HG02852 (cell line): ENCODE results near the gene FASLG.

Experiments used
- ATAC-seq: cut with Tn5 transposase; IDR thresholded peaks from one replicate; pipeline ENCODE4 v1.9.1; 2021; ENCODE audit warnings: mild to moderate bottlenecking, moderate library complexity; ENCODE audit not compliant: unreplicated experiment

FASLG gene

GRCh38 chr1:172642970-172643369 is 15.9 kb upstream of the FASLG start:
- no peak for ATAC-seq

- no peak for ATAC-seq
Observed at GRCh38 chr1:172646653-172647052, 12.2 kb upstream of the FASLG start.

- no peak for ATAC-seq
Observed at GRCh38 chr1:172647110-172647564, 11.8 kb upstream of the FASLG start.

- no peak for ATAC-seq
Observed at GRCh38 chr1:172647987-172648386, 10.9 kb upstream of the FASLG start.

- no peak for ATAC-seq
Observed at GRCh38 chr1:172650474-172651193, 8.3 kb upstream of the FASLG start.

GRCh38 chr1:172653015-172653709 is 5.7 kb upstream of the FASLG start:
- no peak for ATAC-seq

GRCh38 chr1:172654535-172654934 is 4.4 kb upstream of the FASLG start:
- no peak for ATAC-seq

GRCh38 chr1:172656576-172656975 is 2.3 kb upstream of the FASLG start:
- no peak for ATAC-seq

GRCh38 chr1:172657586-172657985 is 1.3 kb upstream of the FASLG start:
- ATAC-seq = no peak

- ATAC-seq = no peak
Observed at GRCh38 chr1:172661107-172661506, 2.2 kb downstream of the FASLG start.

- peak; percentile 92 for ATAC-seq
Observed at GRCh38 chr1:172662464-172663109, 3.7 kb downstream of the FASLG start.

GRCh38 chr1:172663732-172664131 is 4.8 kb downstream of the FASLG start:
- no peak for ATAC-seq

GRCh38 chr1:172668097-172668496 is 9.2 kb downstream of the FASLG start:
- no peak for ATAC-seq

GRCh38 chr1:172669011-172669410 is 10.1 kb downstream of the FASLG start:
- no peak for ATAC-seq

GRCh38 chr1:172670316-172670715 is 11.4 kb downstream of the FASLG start:
- ATAC-seq = peak; percentile 50

- ATAC-seq = peak; percentile 62
Observed at GRCh38 chr1:172670791-172671190, 11.9 kb downstream of the FASLG start.

GRCh38 chr1:172671591-172671990 is 12.7 kb downstream of the FASLG start:
- ATAC-seq = no peak

- ATAC-seq = no peak
Observed at GRCh38 chr1:172672720-172673119, 13.8 kb downstream of the FASLG start.

GRCh38 chr1:172673761-172674160 is 14.9 kb downstream of the FASLG start:
- ATAC-seq = no peak

GRCh38 chr1:172674831-172675613 is 16.1 kb downstream of the FASLG start:
- no peak for ATAC-seq
